ENCODE measurements around the gene RGS3.

DNA sequence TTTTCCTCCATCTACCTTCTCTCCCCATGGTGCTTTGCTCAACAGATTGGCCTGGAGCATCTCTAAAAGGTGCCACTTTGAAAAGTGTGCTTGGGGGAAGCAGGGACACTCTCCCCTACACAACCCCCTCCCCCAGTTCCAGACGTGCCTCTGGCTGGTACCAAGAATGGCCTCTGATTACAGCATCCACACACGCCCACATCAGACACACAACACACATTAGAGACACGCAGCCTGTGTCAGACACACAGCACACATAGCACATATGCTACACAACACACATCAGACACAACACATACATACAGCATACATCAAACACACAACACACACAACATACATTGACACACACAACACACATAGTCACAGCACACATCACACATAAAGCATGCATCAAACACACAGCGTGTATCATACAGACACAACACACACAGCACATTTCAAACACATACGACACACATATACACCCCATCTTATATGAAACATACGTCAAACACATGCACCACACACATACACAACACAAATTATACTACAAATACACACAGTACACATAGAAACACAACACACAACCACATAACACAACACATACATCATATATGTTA, 150.4 kb downstream of the RGS3 start:
- TF ChIP-seq, protein P1, sequence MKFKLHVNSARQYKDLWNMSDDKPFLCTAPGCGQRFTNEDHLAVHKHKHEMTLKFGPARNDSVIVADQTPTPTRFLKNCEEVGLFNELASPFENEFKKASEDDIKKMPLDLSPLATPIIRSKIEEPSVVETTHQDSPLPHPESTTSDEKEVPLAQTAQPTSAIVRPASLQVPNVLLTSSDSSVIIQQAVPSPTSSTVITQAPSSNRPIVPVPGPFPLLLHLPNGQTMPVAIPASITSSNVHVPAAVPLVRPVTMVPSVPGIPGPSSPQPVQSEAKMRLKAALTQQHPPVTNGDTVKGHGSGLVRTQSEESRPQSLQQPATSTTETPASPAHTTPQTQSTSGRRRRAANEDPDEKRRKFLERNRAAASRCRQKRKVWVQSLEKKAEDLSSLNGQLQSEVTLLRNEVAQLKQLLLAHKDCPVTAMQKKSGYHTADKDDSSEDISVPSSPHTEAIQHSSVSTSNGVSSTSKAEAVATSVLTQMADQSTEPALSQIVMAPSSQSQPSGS (CRISPR knock-in tag; IDR thresholded peaks at IDR 0.05), result no peak
- no peak for TF ChIP-seq ZFP1 (CRISPR knock-in tag; IDR thresholded peaks at IDR 0.05)
- TF ChIP-seq EP300 (IDR thresholded peaks at IDR 0.05; ENCODE audit: low read depth in 2 of 2, low read length in 2 of 2), result no peak
- TF ChIP-seq EP300 (CRISPR knock-in tag; IDR thresholded peaks at IDR 0.05; ENCODE audit: borderline replicate concordance), result no peak
- no peak for TF ChIP-seq KLF16 (CRISPR knock-in tag; IDR thresholded peaks at IDR 0.05)
- TF ChIP-seq, protein P2, sequence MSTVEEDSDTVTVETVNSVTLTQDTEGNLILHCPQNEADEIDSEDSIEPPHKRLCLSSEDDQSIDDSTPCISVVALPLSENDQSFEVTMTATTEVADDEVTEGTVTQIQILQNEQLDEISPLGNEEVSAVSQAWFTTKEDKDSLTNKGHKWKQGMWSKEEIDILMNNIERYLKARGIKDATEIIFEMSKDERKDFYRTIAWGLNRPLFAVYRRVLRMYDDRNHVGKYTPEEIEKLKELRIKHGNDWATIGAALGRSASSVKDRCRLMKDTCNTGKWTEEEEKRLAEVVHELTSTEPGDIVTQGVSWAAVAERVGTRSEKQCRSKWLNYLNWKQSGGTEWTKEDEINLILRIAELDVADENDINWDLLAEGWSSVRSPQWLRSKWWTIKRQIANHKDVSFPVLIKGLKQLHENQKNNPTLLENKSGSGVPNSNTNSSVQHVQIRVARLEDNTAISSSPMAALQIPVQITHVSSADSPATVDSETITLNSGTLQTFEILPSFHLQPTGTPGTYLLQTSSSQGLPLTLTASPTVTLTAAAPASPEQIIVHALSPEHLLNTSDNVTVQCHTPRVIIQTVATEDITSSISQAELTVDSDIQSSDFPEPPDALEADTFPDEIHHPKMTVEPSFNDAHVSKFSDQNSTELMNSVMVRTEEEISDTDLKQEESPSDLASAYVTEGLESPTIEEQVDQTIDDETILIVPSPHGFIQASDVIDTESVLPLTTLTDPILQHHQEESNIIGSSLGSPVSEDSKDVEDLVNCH (CRISPR knock-in tag; IDR thresholded peaks at IDR 0.05), result no peak
- no peak for TF ChIP-seq ZMAT3 (CRISPR knock-in tag; conservative IDR thresholded peaks at IDR 0.05)
- no peak for TF ChIP-seq RBM39 (IDR thresholded peaks at IDR 0.05; ENCODE audit: low read depth, low read length, poor library complexity, severe bottlenecking)
- TF ChIP-seq ZNF160 (CRISPR knock-in tag; IDR thresholded peaks at IDR 0.05), result no peak
- TF ChIP-seq TAF1 (CRISPR knock-in tag; IDR thresholded peaks at IDR 0.05), result no peak
